Right ventricle myocardium superior (tissue), 1 donor: ENCODE data around the gene FYB2. TPM values are rescaled to one million over a fixed set of nuclear protein-coding genes. Genes with fewer than 3 reads are reported as not detected.
A peak's percentile ranks its signal among the peaks of the same experiment; 100 is the strongest.

Experiments
- ATAC-seq: fragments of 200-7000 bp; cut with Tn5 transposase; one replicate; pipeline ENCODE4 v1.9.1; 2020; ENCODE audit warnings: mild to moderate bottlenecking; ENCODE audit not compliant: poor library complexity
- DNase-seq: peaks from one replicate; pipeline ENCODE4 v3.0.0-alpha.2; 2020
- intact Hi-C: fragments of 100-400 bp; cut with DNase I; formaldehyde crosslinking; loops from one replicate; pipeline ENCODE4 v1.11.2; 2022
- total RNA-seq: library from RNA; stranded (reverse); fragmentation: NEBNext Ultra II Directional; extraction: Animal tissue kit (Norgen Biotek cat#: 25700); gene quantifications from one replicate; pipeline ENCODE4 v1.2.1, GENCODE V29; 2021
- donor health status: DM: no; HTN: yes; CAD: no; lungs with severe emphysema.

The FYB2 gene
- total RNA-seq, 1 donor from 2014 or later, result 14.3 TPM

DNA sequence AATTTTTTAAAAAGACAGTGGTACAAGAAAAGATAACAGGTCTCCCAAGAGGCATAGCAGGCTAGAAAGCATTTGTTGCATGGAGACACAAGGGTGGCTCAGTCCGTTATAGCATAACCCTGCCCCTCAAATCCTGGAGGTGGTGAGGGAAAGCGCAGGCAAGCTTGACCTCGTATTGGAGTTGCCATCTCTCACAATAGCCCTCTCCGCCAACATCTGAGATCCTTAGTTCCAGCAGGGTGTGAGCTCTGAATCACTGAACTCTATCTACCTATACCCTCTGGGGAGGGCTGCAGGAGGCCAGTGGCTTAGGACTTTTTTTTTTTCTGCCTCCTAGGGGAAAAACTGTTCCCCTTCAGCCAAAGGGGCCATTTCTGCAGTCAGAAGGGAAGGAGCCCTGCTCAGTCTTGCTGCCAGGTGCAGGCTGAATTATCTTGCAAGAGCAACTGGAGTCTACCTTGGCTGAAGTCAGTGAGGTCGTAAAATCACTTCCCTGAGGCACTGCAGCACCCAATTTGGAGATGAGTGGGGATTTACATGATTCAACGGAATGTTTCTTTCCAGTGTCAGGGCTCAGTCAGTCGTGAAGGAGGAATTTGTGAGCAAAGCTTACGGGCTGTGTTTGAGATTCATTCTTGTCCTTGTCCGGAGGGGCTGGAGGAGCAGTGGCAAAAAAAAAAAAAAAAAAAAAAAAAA is 18.2 kb upstream of the FYB2 start:
- ATAC-seq, result no peak
- intact Hi-C loops, result loop anchor here (10.0 kb wide), 3 partner anchors 227 to 1207 kb away; no protein-coding TSS in a partner anchor
- no peak for DNase-seq

DNA sequence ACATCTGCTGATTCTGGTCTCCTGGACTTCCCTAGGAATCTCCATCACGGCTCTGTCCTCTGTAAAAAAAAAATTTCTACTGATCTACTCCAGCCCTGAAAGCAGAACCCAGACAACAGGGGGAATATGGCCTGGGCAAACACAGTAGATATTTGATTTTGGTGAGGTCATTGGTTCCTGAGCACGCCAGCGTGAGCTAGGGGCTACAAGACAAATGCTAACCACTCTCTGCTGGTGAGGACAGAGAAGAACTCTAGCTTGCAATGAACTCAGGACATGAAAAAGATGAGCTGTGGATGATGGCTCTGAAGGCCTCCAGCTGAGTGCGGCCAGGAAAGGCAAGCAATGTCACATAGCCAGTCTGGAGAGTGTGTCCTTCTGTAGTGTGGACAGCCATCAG is 17.2 kb upstream of the FYB2 start:
- ATAC-seq, result no peak
- intact Hi-C loops, result loop anchor here (10.0 kb wide), 3 partner anchors 228 to 1208 kb away; no protein-coding TSS in a partner anchor
- no peak for DNase-seq

DNA sequence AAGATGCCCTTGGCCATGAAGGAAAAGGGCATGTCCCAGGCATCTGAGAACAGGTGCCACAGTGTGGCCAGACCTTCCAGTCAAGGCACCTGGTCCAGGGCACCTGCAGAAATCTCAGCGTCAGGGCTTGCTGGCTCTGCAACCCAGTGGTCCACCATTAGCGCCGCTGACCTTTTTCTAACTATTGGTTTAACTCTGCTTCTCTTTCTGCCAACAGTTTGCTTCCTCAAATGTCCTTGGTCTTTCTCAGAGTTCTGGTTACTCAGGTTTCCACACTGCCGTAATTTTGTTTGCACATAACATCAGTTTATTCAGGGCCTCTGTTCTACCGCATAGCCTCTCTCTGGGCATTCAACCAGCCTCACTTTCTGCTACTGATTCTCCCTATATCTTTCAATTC is 16.5 kb upstream of the FYB2 start:
- intact Hi-C loops, result loop anchor here (10.0 kb wide), 3 partner anchors 229 to 1209 kb away; no protein-coding TSS in a partner anchor
- DNase-seq (no peak), ATAC-seq (no peak)

DNA sequence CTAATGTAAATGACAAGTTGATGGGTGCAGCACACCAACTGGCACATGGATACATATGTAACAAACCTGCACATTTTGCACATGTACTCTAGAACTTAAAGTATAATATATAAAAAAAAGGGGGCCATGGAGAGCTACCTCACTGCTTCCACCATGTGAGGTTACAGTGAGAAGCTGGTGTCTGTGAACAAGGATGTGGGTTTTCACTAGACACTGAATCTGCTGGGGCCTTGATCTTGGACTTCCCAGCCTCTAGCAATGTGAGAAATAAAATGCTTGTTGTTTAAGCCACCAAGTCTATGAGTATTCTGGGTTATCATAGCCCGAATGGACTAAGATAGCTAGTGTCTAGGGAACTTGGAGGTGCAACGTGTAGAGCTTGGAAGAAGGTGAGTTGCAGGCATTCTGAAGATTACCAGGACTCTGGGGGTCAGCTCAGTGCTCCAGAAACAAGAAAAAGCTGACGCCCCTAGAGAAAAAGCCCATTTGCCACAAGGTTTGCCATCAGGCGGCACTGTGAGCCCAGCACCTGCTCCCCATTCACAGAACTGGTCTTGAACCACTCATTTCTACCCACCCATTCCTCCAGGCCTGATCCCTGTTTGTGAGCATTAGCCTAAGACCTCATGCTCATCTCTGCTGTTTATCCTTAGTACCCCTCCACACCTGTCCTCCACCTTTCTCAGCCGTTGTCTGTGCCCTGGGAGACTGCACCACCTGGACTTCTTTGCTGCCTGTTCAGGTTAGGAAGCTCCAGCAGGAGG is 15.1 kb upstream of the FYB2 start:
- ATAC-seq, result no peak
- no peak for DNase-seq
- intact Hi-C loops, result loop anchor here (10.0 kb wide), 3 partner anchors 230 to 1210 kb away; no protein-coding TSS in a partner anchor

DNA sequence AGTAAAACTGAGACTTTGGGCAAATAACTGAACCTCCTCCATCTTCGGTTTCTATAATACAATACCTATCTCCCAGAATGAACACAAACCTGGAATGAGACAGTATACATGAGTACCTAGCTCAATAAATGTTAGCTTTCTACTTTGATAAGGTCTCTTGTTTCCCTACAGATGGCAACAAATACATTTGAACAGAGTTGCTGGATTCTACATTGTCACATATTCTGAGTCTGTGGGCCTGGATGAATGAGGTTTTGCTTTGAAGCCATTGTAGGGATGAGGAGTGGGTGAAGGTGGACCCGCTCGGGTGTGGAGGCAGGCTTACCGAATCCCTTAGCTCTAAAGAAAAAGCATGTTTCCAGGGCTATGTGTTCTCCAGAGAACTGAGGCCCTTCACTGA is 13.9 kb upstream of the FYB2 start:
- intact Hi-C loops, result loop anchor here (10.0 kb wide), 3 partner anchors 232 to 1212 kb away; no protein-coding TSS in a partner anchor
- DNase-seq (no peak), ATAC-seq (no peak)

DNA sequence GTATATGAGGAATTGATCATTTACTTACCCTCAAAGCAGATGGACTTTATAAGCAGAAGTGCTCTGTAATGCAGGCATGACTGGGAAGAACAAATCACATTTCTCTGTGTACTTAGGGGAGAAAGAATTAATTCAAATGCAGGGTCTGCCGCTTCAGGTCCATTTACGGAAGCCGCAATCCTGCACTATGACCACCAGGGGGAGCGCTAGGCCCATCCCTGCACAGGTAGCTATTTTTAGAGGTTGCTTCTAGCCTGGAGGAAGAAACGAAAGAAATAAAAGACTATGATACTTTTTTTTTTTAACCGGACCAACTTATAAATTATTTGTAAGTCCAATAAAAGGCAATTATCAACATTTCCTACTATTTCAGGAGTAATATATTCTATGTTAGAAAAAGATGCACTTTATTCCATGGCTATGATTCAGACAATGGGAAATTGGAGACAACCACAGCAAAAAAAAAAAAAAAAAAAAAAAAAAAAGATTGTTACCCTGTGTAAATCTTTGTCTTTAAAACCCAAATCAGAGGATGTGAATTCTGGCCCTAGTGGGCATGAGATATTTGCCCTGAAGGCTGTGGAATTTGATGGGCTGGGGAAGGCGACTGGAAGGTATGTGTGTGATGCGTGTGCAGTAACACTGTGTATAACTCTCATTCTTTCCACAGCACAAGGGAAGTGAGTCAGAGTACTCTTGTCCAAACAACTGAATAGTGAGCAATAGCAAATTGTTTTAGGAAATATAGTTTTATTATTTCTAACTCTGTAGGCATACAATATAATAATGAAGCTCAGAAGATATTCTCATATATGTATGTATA is 12.9 kb upstream of the FYB2 start:
- ATAC-seq (peak; percentile 84), DNase-seq (peak; percentile 61)
- intact Hi-C loops, result loop anchor here (10.0 kb wide), 3 partner anchors 233 to 1213 kb away; no protein-coding TSS in a partner anchor

DNA sequence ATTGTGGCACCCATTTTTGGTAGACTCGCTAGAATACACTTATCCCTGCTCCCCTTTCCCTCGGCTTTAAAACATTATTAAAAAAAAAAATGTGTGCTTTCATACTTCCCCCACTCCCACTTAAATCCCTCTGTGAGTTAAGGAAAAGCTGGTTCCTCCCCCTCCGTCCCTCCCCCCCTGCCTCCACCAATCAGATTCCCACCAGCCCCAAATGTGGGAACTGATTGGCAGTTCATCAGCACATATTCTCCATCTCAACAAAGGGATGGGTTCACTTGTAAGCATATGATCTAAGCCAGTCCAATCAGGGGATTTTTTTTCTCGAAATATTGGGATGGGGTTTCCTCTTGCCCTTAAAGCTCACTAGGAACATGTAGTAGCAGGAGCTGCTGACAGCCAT is 10.8 kb upstream of the FYB2 start:
- intact Hi-C loops, result loop anchor here (10.0 kb wide), 3 partner anchors 235 to 1215 kb away; no protein-coding TSS in a partner anchor
- no peak for DNase-seq
- ATAC-seq, result no peak

DNA sequence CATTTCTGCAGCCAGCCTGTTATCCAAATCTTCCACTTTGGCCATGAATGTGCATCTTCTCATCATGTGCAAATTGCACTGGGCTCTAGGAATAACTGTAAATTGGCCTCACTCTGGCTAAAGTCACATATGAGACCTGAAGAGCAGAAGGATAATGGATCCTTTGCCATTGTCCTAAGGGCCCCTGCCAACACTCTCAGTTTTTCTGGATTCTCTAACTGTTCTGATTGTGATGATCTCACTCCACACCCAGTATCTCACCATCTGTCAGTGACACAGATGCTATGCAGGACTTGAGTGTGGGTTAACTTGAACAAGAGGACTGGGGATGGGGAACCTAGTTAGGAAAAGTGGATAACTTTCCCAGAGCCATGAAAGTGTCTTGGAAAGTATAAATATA is 8.5 kb upstream of the FYB2 start:
- DNase-seq (no peak), ATAC-seq (no peak)
- intact Hi-C loops, result no loop called here

DNA sequence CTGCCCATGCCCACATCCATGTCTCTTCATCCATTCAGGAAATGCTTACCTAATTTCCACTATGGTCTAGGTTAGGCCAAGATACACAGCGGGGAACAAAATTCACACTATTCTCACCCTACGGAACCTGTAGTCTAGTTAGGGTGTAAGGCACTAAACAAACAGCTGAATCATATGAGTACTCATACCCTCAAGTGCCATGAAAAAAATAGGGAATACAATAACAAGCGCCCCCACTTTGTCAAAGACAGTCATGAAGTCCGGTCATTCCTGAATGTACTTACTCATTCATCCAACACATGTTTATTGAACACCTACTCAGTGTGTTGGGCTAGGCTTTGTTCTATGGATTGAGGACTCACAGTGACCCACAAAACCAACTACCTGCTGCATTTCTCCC is 6.2 kb upstream of the FYB2 start:
- no peak for ATAC-seq
- no peak for DNase-seq
- intact Hi-C loops, result no loop called here

DNA sequence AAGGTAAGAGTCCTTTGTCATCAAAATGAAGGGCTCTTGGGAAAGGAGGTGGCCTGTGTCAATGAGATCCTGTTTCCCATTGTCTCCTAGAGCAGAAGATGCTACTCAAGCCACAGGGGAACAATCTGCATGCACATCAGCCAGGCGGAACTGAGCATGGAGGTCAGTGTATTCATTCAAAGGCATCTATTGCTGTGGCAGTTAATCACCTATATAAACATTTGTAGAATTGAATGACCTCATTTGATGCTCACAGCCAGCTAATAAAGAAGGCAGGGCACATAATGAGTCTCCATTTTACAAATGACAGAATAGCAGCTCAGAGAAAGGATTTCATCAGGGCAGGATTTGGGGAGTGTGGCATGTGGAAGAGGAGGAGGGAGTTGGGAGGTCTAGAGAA is 5.7 kb upstream of the FYB2 start:
- ATAC-seq, result no peak

DNA sequence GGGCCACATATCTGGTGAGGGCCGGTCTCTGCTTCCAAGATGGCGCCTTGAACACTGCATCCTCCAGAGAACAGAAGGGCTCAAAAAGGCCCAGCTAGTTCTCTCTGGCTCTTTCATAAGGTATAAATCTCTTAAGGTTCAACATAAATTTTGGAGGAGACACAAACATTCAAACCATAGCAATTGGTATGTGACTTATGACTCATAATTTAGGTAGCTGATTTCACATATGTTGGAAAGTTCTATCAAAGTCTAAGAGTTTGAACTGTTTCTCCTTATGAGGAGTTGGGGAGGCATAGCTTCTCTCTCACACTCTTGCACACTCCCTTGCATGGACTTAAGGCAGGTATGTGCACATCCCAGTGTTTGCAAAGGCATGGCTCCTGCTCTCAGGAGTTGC is 5.1 kb upstream of the FYB2 start:
- intact Hi-C loops, result no loop called here
- ATAC-seq (no peak), DNase-seq (no peak)

More for the DNA sequence above, 5.7 kb upstream of the FYB2 start:
- no peak for DNase-seq
- intact Hi-C loops, result no loop called here

DNA sequence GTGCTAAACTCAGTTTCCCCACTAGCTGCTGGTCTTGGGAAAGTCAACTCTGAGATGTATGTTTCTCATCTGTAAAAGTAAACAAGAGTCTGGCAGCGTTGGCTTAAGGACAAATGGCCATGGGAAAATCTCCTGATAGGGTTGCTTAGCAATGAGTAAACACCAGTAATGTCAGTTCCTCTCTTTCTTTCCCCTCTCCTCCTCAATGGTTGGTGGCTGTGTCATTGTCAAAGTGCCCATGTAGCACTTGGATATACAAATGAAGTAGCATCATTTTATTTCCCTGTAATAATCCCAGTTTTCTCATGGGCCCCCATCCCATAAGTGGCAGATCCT is 2.2 kb upstream of the FYB2 start:
- intact Hi-C loops, result no loop called here
- ATAC-seq (no peak), DNase-seq (no peak)

DNA sequence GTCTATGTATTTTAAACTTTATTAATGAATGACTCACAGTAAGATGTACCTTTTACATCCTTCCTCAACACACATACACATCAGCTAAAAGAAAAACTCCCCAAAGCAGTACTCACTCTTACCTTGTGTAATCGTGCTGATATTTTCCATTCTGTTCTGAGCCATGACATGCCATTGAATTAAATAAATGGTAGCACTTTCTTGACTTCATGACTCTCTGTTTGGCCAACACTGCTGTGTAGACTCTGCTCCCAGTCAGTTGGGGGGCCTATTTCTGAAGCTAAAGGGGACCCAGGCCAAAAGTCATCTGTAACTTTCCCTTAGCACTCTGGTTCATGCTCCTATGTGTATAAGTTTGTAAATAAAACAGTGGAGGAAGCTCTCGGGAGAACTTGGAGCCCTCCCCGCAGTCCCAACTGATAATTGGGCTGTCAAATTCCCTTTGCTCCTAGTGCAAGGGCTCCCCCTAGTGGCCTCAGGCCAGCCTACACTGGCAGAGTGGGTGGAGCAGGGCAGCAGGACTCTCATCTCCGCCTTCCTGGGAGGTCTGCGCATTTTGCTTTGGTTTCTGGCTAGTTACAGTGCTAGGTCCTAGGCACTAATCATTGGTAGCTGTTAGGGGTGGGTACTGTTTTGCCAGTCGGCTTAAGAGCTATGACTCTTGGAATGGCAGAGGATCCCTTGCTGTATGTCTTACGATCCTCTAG is 1.7 kb upstream of the FYB2 start:
- ATAC-seq, result peak; percentile 68
- DNase-seq, result peak; percentile 89
- intact Hi-C loops, result no loop called here

DNA sequence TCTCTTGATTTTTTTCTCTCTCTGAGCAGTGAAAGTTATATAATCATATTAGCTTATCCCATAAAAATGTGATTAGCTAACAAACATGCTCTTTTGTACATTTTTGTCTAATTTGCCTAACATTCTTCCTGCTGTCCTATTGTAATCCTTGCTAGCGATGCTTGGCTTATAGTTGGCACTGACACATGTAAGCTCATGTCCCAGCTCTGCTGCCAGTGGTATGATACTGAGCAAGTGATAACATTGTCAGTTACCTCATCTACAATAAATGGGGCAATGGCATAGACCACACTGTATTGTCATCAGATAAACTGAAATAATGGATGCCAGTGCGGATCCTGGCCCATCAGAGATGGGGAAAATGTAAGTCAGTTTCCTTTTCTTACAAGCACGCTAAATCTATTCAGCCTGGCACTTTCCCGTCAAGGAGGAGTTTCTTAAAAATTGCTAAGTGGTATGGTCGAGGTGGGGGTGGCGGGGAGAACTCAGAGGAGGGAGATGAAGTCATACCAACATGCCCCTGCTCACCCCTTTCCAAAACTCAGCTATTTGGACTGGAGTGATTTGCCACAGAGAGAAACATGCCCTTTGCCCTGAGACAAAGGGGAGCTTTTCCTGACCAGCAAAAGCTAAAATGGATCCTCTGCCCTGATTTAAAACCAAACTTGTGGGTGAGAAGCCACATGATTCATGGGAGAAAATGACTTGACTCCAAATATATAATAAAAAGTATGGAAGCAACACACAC is 1.3 kb downstream of the FYB2 start:
- peak; percentile 21 for ATAC-seq
- no peak for DNase-seq

DNA sequence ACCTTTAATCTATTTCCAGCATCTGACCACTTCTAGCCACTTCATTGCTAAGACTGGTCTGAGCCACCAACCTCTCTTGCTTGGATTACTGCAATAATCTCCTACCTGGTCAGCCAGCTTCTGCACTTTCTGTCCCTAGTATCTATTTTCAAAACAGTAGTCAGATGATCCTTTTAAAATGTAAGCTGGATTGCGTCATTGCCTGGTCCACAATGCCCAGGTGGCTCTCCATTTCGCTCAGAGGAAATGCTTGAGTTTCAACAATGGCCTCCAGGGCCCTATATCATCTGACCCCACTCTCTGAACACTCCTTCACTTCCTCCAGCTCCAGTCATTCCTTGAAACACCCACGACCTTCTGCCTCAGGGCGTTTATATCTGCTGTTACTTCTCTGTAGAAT is 2.3 kb downstream of the FYB2 start:
- intact Hi-C loops, result loop anchor here (5.0 kb wide), 1 partner anchor 55 kb away; no protein-coding TSS in a partner anchor

More for the DNA sequence above, 1.3 kb downstream of the FYB2 start:
- intact Hi-C loops, result loop anchor here (5.0 kb wide), 1 partner anchor 56 kb away; no protein-coding TSS in a partner anchor

DNA sequence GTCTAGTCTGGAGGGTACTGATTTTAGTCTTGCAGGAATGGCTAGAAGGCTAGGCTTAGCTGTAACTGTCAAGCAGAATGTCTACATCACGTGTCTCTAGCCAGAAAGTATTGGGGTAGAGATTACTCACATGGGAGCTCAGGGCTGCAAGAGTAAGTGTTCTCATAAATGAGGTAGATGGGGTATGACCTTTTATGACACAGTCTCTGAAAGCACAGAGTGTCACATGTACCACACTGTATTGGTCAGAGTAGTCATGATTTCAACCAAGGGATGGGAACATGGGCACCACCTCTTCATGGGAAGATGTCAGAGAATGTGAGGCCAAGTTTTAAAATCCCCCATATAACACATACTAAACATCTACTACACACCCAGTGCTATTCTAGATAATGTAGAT is 2.9 kb downstream of the FYB2 start:
- intact Hi-C loops, result loop anchor here (5.0 kb wide), 1 partner anchor 54 kb away; no protein-coding TSS in a partner anchor
- ATAC-seq (no peak), DNase-seq (no peak)

More for the DNA sequence above, 2.3 kb downstream of the FYB2 start:
- ATAC-seq, result no peak
- no peak for DNase-seq

DNA sequence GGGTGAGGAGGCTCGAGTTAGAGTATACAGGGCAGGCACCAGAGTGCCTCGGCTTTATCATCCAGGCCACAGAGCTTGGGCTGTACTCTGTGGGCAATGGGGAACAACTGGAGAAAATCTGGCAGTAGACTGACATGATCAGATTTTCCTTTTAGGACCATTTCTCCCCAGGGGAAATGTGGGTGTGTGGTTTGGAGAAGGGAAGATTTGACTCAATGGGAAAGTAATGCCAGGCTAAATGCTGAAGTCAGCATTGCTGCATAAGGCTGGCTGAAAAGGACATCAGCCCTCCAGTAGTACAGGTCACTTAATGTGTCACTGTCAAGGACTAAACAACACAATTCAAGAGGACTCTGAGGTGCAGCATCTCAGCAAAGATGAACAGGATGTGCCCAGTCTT is 5.0 kb downstream of the FYB2 start:
- no peak for ATAC-seq
- intact Hi-C loops, result no loop called here
- no peak for DNase-seq

DNA sequence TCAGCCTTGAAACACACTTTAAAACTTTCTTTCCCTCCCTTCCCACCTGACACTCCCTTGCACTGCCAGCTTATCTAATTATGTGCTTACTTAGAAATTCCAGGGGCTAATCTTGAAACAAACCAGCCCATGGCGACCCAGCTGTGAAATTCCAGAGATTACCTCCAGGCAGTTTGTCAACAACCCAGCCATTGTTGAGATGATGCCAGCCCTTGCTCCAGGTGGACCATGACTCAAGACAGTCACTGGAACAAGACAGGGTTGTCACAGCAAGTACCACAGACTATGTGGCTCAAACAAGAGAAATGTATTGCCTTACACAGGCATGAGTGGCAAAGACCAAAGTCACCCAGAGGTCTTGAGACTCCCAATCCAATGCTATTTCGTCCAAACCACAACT is 7.9 kb downstream of the FYB2 start:
- intact Hi-C loops, result no loop called here
- DNase-seq (no peak), ATAC-seq (peak; percentile 71)
